Hindlimb muscle (tissue), 1 donor: ENCODE data around the gene RPS6KB1. TPM values are rescaled to one million over a fixed set of nuclear protein-coding genes. Genes with fewer than 3 reads are reported as not detected.
"Not testable (repeated sequence)": the region's sequence is repeated elsewhere in the genome, so short reads cannot be mapped to it uniquely, and the experiment has no call there.

ENCODE experiments used
- DNase-seq: peaks from one replicate; pipeline ENCODE4 v3.0.0-alpha.2; 2013
- polyA plus RNA-seq: library from polyadenylated mRNA; unstranded; fragments of 120-200 nt; gene quantifications from one replicate; pipeline ENCODE4 v1.2.1, GENCODE V29; 2013; ENCODE audit not compliant: insufficient read length

RPS6KB1 gene
- 39.0 TPM for polyA plus RNA-seq

DNA sequence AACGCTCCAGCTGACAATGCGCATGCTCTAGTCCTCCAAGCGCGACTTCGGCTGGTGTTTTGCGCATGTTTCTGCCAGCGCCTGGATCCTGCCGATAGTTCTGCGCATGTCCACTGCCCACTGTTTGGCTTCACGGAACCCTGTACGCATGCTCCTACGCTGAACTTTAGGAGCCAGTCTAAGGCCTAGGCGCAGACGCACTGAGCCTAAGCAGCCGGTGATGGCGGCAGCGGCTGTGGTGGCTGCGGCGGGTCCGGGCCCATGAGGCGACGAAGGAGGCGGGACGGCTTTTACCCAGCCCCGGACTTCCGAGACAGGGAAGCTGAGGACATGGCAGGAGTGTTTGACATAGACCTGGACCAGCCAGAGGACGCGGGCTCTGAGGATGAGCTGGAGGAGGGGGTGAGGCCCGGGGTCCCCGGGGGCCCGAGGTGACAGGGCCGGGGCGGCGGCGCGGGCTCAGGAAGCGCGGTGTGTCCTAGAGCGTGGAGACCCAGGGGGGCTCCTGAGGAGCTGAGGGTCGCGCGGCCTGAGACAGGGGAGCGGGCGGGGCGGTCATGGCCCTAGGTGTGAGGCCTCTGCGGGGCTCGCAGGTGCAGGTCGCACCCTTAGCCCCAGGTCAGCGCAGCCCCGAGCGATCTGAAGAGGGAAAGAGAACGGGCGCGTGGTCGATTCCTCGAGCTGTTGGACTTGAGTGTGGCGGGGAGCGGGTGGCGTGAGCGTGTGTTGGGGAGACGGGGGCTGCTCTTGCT is at the start of gene RPS6KB1, which contains the start of gene TUBD1:
TSS of gene RPS6KB1 (plus strand) at position 198 of the 752 bp plus-strand sequence. CDS start at position 262, 64 bp downstream.
TSS of gene TUBD1 (minus strand) at position 20 of the 752 bp plus-strand sequence. CDS start 1,941 bp downstream, outside the sequence.
- DNase-seq = peak; percentile 99

DNA sequence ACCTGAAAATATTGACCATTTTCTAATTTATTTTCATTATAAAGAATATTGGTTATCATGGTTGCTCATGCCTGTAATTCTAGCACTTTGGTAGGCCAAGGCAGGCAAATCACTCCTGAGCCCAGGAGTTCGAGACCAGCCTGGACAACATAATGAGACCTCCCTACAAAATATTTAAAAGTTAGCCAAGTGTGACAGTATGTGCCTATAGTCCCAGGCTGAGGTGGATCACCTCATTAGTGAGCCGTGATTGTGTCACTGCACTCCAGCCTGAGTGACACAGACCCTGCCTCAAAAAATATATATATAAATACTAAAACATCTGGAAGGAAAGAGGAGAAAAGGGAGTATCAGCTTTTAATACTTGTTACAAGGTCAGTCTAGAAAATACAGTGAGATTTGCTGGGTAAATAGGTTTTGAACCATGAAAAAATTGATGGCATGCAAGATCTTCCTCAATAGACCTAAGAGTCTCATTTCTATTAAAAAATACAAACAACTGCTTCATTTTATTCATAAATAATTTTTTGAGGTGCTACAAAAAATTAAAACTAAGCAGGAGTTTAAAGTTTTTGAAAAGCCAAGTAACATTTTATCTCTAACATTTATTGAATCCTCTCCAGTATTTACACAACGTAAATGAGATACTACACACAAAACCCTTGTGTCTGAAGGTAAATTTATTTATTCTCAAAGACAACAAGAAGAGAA is 47.9 kb upstream of the RPS6KB1 start:
- DNase-seq = no peak

GRCh38 chr17:59845595-59846393 is 47.1 kb upstream of the RPS6KB1 start:
- DNase-seq = no peak

DNA sequence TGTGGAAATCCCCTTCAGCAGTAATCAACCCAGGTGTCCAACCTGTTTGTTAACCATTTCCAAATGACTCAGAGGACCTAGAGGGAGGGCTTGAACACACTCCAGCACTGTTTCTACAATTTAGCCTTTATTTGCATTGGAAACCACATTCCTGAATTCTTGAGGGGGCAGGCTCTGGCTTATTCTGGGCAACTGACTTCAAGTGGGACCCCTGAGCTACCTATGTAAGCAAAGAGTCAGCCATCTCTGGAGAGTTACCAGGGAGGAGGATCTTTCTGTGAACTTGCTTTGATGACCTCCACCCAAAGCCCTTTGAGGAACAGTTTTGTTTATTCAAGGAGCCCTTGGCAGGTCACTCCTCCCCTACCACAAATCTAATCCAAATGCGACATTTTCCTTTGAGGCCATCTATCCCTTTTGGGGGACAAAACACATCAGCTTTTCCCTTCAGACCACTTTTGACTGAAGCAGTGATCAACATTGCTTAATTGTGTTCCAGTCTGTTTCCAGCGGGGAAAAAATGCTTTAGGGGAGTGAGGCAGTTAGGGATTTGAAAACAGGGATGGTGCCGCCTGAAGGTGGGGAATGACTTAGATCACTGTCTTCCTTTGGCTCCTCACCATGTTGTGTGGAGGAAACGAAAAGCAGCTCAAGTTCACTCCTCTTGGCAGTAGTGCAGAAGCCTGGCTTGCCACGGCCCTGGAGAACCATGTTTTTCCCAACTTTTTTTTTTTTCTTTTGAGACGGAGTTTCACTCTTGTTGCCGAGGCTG is 46.3 kb upstream of the RPS6KB1 start:
- peak; percentile 74 for DNase-seq

DNA sequence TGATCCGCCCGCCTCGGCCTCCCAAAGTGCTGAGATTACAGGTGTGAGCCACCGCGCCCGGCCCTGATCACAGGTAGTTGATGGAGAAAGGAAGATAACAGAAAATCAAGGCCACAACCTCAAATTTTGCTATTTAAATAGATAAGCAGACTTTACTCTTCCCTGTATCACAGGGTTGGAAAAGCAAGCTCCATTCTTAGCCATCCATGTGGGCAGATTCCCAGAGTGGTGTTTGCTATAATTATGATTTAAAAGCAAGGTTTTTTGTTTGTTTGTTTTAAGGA is 44.6 kb upstream of the RPS6KB1 start:
- DNase-seq = no peak

DNA sequence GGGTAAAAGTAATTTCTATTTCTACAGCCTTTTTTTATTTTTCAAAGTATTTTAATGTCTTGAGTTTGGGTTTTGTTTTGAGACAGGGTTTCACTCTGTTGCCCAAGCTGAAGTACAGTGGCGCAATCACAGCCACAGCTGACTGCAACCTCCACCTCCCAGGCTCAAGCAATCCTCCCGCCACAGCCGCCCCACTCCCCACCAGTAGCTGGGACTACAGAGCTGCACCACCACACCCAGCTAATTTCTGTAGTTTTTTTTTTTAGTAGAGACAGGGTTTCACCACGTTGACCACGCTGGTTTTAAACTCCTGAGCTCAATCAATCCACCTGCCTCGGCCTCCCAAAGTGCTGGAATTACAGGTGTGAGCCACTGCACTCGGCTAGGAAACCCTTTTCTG is 44.1 kb upstream of the RPS6KB1 start:
- no peak for DNase-seq

DNA sequence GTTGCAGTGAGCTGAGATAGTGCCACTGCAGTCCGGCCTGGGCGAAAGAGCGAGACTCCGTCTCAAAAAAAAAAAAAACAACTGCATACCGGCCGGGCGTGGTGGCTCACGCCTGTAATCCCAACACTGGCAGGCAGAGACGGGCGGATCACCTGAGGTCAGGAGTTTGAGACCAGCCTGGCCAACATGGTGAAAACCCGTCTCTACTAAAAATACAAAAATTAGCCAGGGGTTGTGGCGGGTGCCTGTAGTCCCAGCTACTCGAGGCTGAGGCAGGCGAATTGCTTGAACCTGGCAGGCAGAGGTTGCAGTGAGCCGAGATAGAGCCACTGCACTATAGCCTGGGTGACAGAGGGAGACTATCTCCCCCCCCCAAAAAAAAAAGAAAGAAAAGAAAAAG is 42.6 kb upstream of the RPS6KB1 start:
- DNase-seq = not testable (repeated sequence)

DNA sequence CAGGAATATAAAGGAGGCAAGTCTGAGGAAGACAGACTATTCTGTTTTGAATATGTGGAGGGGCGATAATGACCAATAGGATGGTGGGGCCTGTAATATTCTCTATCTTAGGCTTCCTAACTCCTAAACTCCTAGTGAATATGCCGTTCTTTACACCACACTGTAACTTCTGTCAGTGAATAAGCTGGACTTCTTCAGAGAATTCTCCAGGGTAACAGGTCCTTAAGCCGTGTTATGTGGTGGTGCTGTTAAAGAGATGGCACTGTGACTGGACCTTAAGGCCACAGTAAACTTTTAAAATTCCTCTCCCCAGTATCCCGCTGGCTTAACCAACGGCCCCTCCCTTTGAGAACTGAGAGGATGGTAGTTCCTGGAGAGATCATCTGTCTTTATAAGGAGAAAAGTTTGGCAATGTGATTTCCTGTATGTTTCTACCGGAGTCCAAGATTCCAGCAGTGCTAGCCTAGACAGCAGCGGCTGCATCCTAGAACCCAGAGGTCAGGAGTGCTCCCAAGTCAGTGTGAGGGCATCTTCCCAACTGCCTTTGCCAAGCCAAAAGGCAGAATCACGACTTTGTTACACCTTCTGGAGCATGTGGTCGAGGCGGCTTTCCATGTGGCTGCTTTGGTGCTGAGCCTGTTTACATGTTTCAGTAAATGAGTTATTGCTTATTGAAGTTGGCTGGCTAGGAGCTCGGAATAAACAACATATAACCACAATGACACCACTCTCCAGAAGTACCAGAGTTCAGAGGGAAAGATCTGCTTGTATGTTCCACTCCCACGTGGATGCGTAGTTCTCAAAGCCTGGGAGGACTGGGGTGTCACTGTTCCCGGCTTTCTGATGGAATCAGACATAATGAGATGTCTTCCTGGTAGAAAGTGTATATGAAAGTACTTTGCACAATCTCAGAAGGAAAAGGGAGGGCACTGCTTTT is 41.2 kb upstream of the RPS6KB1 start:
- no peak for DNase-seq

- not testable (repeated sequence) for DNase-seq
Measured at GRCh38 chr17:59852847-59853167, 40.1 kb upstream of the RPS6KB1 start.

DNA sequence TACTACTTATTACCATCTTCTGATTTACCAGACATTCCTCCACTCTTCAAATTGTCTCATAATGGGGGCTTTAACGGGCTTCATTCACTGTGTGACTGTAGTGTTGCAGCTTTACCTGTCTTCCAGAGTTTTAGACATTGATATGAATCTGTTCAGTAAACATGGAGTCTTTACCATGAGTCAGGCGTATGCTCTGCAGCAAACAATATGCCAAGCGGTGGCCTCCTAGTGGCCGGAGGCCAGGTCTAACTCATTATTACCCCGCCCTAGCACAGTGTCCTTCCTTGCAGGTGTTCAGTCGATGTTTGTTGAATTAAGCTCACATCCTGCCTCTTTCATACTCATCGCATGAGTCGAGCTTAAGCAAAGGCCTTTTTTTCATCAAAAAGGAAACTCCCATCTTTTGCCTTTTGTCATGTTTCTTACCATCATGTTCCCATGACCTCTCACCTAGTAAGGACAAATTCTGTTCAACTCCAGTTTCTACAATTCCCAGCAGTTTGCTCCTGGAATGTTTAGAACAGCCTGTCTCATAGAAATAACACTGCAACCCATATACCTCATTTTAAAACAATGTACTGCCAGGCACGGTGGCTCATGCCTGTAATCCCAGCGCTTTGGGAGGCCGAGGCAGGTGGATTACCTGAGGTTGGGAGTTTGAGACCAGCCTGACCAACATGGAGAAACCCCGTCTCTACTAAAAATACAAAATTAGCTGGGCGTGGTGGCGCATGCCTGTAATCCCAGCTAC is 39.6 kb upstream of the RPS6KB1 start:
- DNase-seq = no peak

- DNase-seq = not testable (repeated sequence)
Measured at GRCh38 chr17:59853919-59854729, 38.8 kb upstream of the RPS6KB1 start.

GRCh38 chr17:59856859-59857794 is 35.8 kb upstream of the RPS6KB1 start:
- DNase-seq = no peak

GRCh38 chr17:59858167-59858816 is 34.6 kb upstream of the RPS6KB1 start:
- no peak for DNase-seq

GRCh38 chr17:59858932-59859331 is 34.0 kb upstream of the RPS6KB1 start:
- DNase-seq = no peak

- no peak for DNase-seq
Measured at GRCh38 chr17:59859444-59860025, 33.4 kb upstream of the RPS6KB1 start.

GRCh38 chr17:59863616-59864015 is 29.3 kb upstream of the RPS6KB1 start:
- no peak for DNase-seq

GRCh38 chr17:59869941-59870218 is 23.0 kb upstream of the RPS6KB1 start:
- DNase-seq = no peak

DNA sequence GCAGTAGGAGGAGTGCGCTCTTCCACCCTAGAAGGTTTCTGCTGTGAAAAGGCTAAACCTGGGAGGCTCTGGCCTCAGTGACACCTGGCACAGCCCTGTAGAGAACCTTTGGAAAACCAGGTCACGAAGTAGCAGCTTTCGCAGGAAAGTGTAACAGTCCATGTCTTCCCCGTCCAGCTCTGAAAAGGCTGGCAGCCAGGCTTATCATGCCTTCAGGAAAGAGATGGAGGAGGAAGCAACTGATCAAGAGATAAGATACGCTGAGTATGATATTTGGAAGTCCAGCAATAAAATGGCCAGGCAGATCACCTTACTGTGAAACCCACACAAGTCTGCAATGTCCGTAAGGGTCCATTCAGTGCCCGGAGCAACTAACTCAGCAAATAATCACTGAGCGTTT is 22.4 kb upstream of the RPS6KB1 start:
- DNase-seq = no peak
